Measurements from ENCODE around the gene RPGR.

RPGR gene

GRCh38 chrX:38220024-38220414 is 107.3 kb downstream of the RPGR start:
- Histone ChIP-seq H3K4me3 (ENCODE audit: insufficient read length, low read depth) (peak overlapping the region; percentile 54), H3K9ac (ENCODE audit: insufficient read length, low read depth) (peak overlapping the region; percentile 66), H3K36me3 (ENCODE audit: insufficient read depth, insufficient read length, low read length) (no peaks in the 10 kb centered on the region), H3K9me3 (ENCODE audit: insufficient read depth, low read length) (no peaks in the 10 kb centered on the region), H3K27me3 (ENCODE audit: insufficient read depth, insufficient read length) (peaks cover 21% of the 10 kb centered on the region), H3K4me1 (ENCODE audit: insufficient read depth, insufficient read length) (no peaks in the 10 kb centered on the region)
- no peak for DNase-seq (ENCODE audit: low read depth, low spot score)
- no peak for TF ChIP-seq YY1 (IDR thresholded peaks at IDR 0.05; ENCODE audit: insufficient read depth, insufficient read length)
- no peak for TF ChIP-seq SUZ12 (IDR thresholded peaks at IDR 0.05; ENCODE audit: extremely low read depth, insufficient read depth, insufficient read length)
- TF ChIP-seq ZNF274 (IDR thresholded peaks at IDR 0.05; ENCODE audit: low read depth, low read length) = no peak
